ENCODE measurements around the gene MBD4.
A peak's percentile ranks its signal among the peaks of the same experiment; 100 is the strongest.

Gene MBD4

GRCh38 chr3:129421988-129422745 lies 17.6 kb downstream of the MBD4 start:
- H3K27ac ChIP-seq: peak overlapping the region; percentile 98
- no peak for TF ChIP-seq ZFX (IDR thresholded peaks at IDR 0.05)
- TF ChIP-seq CTCF (conservative IDR thresholded peaks at IDR 0.05): no peak

DNA sequence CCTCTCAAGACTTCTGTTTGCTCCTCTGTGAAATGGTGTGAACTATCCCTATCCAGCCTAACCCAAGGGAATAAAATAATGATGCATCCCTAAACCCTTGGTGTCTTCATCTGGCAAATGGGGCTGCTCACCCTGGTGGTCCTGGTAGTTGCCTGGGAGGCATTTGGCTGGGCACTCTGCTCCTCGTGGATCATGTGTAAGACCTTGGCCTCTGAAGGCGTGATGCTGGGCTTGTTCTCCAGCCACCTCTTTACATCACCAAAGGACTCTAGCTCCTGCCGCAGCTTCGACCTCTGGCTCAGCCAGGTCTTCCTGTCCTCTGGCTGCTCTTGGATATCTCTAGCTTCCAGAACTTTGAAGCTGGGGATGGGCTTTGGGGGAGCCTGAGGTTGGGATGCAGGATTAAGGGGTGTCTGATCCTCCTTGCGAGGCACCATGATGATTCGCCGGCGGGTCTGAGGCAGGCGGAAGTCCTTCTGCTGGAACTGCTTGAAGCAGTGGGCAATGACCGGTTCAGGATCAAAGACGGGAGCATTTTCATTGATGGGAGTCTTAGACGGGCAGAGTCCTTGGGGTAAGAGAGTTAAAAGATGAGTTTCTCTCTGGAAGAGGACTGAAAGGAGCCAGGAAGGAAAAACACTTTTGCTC lies 18.4 kb downstream of the MBD4 start:
- H3K27ac ChIP-seq: no peak overlapping the region
- TF ChIP-seq ZFX (IDR thresholded peaks at IDR 0.05) (no peak), CTCF (conservative IDR thresholded peaks at IDR 0.05) (no peak)

DNA sequence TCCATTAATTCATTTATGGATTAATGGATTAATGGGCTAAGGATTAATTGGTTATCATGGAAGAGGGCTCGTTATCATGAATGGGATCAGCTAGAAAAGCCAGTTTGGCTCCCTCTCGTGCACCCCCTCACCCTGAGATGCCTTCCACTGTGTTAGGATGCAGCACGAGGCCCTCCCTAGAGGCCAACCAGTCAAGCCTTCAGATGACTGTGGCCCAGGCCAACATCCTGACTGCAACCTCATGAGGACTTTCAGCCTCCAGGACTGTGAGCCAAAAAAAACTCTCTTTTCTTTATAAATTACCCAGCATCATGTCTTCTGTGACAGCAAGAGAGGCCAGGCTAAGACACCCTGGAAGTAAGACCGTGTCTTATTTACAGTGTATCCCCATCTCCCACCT lies 20.3 kb downstream of the MBD4 start:
- TF ChIP-seq CTCF (conservative IDR thresholded peaks at IDR 0.05) (no peak), ZFX (IDR thresholded peaks at IDR 0.05) (no peak)
- no peak overlapping the region for H3K27ac ChIP-seq

- H3K27ac ChIP-seq: no peak overlapping the region
- no peak for TF ChIP-seq CTCF (conservative IDR thresholded peaks at IDR 0.05)
- TF ChIP-seq ZFX (IDR thresholded peaks at IDR 0.05): no peak
Observed at GRCh38 chr3:129418041-129418973, 21.4 kb downstream of the MBD4 start.

- no peak overlapping the region for H3K27ac ChIP-seq
- TF ChIP-seq CTCF (conservative IDR thresholded peaks at IDR 0.05) (no peak), ZFX (IDR thresholded peaks at IDR 0.05) (no peak)
Observed at GRCh38 chr3:129417326-129417725, 22.4 kb downstream of the MBD4 start.

DNA sequence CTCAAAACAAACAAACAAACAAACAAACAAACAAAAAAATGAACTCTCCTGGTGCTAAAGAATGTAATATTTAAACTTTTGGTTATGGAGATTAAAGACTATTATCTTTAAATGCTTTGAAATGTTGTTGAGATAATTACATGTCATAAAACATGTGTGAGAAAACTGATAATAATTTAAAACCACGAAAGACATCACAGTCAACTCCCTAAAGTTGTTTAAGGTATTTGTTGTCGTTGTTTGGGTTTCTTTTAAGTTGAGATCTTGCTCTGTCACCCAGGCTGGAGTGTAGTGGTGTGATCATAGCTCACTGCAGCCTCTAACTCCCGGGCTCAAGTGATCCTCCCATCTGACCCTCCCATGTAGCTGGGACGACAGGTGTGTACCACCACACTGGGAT lies 23.3 kb downstream of the MBD4 start:
- TF ChIP-seq ZFX (IDR thresholded peaks at IDR 0.05): no peak
- TF ChIP-seq CTCF (conservative IDR thresholded peaks at IDR 0.05): no peak
- no peak overlapping the region for H3K27ac ChIP-seq

All from C4-2B (cell line).